ENCODE results near the gene KIAA0586. TPM values are rescaled to one million over a fixed set of nuclear protein-coding genes. Genes with fewer than 3 reads are reported as not detected.

Gene KIAA0586
- total RNA-seq, 1 experiment from 2014 or later = 25.7 TPM

- no peak overlapping the region for H2AFZ ChIP-seq (ENCODE audit: low read depth, low read length, poor library complexity, severe bottlenecking)
- no peaks in the 10 kb centered on the region for H3K4me1 ChIP-seq (ENCODE audit: control insufficient read depth in 1 of 2, insufficient read depth in 2 of 2, low read length in 2 of 2)
- no TSS peak for BruUV-seq (replicated peaks)
- DNase-seq (ENCODE audit: low read depth, low spot score) = no peak
- ATAC-seq = no peak
- H3K79me2 ChIP-seq (ENCODE audit: insufficient read depth, low read length) = no peaks in the 10 kb centered on the region
- no peaks in the 10 kb centered on the region for H3K9me2 ChIP-seq (ENCODE audit: insufficient read depth)
- no peak overlapping the region for H3K9ac ChIP-seq (ENCODE audit: low read length)
- CTCF ChIA-PET = no interaction called here
- no peaks in the 10 kb centered on the region for H3K36me3 ChIP-seq (ENCODE audit: control insufficient read depth in 1 of 2, insufficient read depth in 2 of 2, low read length in 2 of 2)
- POLR2A ChIA-PET = no interaction called here
- H3K27ac ChIP-seq (ENCODE audit: low read depth, low read length) = no peak overlapping the region
- H4K20me1 ChIP-seq (ENCODE audit: insufficient read depth) = no peaks in the 10 kb centered on the region
- RAD21 ChIA-PET (ENCODE audit: low non-redundant PET in 1 of 2, low total read pairs in 2 of 2, uncharacterized antibody in 2 of 2, unreplicated experiment in 2 of 2) = no interaction called here
- H3K4me2 ChIP-seq (ENCODE audit: low read length) = no peak overlapping the region
- intact Hi-C loops (cut with micrococcal nuclease) = no loop called here
- TF ChIP-seq POLR2AphosphoS5 (IDR thresholded peaks at IDR 0.05; ENCODE audit: low read depth, low read length) (no peak), CTCF (IDR thresholded peaks at IDR 0.05 in 2 of 3, conservative IDR thresholded peaks at IDR 0.05 in 1 of 3; ENCODE audit: borderline replicate concordance in 1 of 3, insufficient read depth in 1 of 3, low read depth in 2 of 3, low read length in 2 of 3) (no peak), POLR2A (IDR thresholded peaks at IDR 0.05; ENCODE audit: borderline replicate concordance, extremely low read depth, insufficient read depth, insufficient read length) (no peak), TCF7L2 (IDR thresholded peaks at IDR 0.05; ENCODE audit: borderline replicate concordance, extremely low read depth, insufficient read depth, insufficient read length) (no peak), ELF1 (IDR thresholded peaks at IDR 0.05; ENCODE audit: borderline replicate concordance, low read depth) (no peak)
- no peaks in the 10 kb centered on the region for H3K27me3 ChIP-seq (ENCODE audit: insufficient read depth, low read length)
- H3K9me3 ChIP-seq (ENCODE audit: control insufficient read depth in 1 of 2, insufficient read depth in 1 of 2, low read depth in 1 of 2, low read length in 2 of 2) = no peaks in the 10 kb centered on the region
- H3K4me3 ChIP-seq (replicated peaks in 1 of 2; ENCODE audit: low read depth in 1 of 2, low read length in 2 of 2) = no peak overlapping the region
Measured at GRCh38 chr14:58566979-58567378, 139.5 kb downstream of the KIAA0586 start.

GRCh38 chr14:58568322-58568721 is 140.8 kb downstream of the KIAA0586 start:
- ChIA-PET POLR2A (no interaction called here), RAD21 (ENCODE audit: low non-redundant PET in 1 of 2, low total read pairs in 2 of 2, uncharacterized antibody in 2 of 2, unreplicated experiment in 2 of 2) (no interaction called here), CTCF (no interaction called here)
- TF ChIP-seq JUND (IDR thresholded peaks at IDR 0.05) = no peak
- no peak for TF ChIP-seq CTCF (IDR thresholded peaks at IDR 0.05 in 2 of 3, conservative IDR thresholded peaks at IDR 0.05 in 1 of 3; ENCODE audit: borderline replicate concordance in 1 of 3, insufficient read depth in 1 of 3, low read depth in 2 of 3, low read length in 2 of 3)
- TF ChIP-seq RAD21 (IDR thresholded peaks at IDR 0.05; ENCODE audit: low read depth) = no peak
- TF ChIP-seq SIN3A (IDR thresholded peaks at IDR 0.05; ENCODE audit: low read depth) = no peak
- TF ChIP-seq TCF7L2 (IDR thresholded peaks at IDR 0.05; ENCODE audit: borderline replicate concordance, extremely low read depth, insufficient read depth, insufficient read length) = no peak
- TF ChIP-seq EZH2phosphoT487 (IDR thresholded peaks at IDR 0.05; ENCODE audit: borderline replicate concordance) = no peak
- no peak for TF ChIP-seq FOSL1 (IDR thresholded peaks at IDR 0.05; ENCODE audit: low read depth)
- H3K27ac ChIP-seq (ENCODE audit: low read depth, low read length) = no peak overlapping the region
- no peak overlapping the region for H3K4me2 ChIP-seq (ENCODE audit: low read length)
- intact Hi-C loops (cut with micrococcal nuclease) = no loop called here
- DNase-seq (ENCODE audit: low read depth, low spot score) (no peak), ATAC-seq (no peak)
- no peaks in the 10 kb centered on the region for H4K20me1 ChIP-seq (ENCODE audit: insufficient read depth)
- H3K27me3 ChIP-seq (ENCODE audit: insufficient read depth, low read length) = no peaks in the 10 kb centered on the region
- H3K9ac ChIP-seq (ENCODE audit: low read length) = no peak overlapping the region
- no peaks in the 10 kb centered on the region for H3K79me2 ChIP-seq (ENCODE audit: insufficient read depth, low read length)
- BruUV-seq (replicated peaks) = no TSS peak
- H2AFZ ChIP-seq (ENCODE audit: low read depth, low read length, poor library complexity, severe bottlenecking) = no peak overlapping the region
- H3K9me3 ChIP-seq (ENCODE audit: control insufficient read depth in 1 of 2, insufficient read depth in 1 of 2, low read depth in 1 of 2, low read length in 2 of 2) = no peaks in the 10 kb centered on the region
- H3K4me3 ChIP-seq (replicated peaks in 1 of 2; ENCODE audit: low read depth in 1 of 2, low read length in 2 of 2) = no peak overlapping the region
- H3K36me3 ChIP-seq (ENCODE audit: control insufficient read depth in 1 of 2, insufficient read depth in 2 of 2, low read length in 2 of 2) = no peaks in the 10 kb centered on the region
- no peaks in the 10 kb centered on the region for H3K4me1 ChIP-seq (ENCODE audit: control insufficient read depth in 1 of 2, insufficient read depth in 2 of 2, low read length in 2 of 2)
- no peaks in the 10 kb centered on the region for H3K9me2 ChIP-seq (ENCODE audit: insufficient read depth)

Data from HCT116 (cell line).